Motor neuron (in vitro differentiated cells): Measurements from ENCODE around the gene AGPAT2. TPM values are rescaled to one million over a fixed set of nuclear protein-coding genes. Genes with fewer than 3 reads are reported as not detected.

Experiments
- ATAC-seq, 8 experiments: fragments of 200-7000 bp; cut with Tn5 transposase; replicated peaks in 6 of 8; 2 replicates each; pipeline ENCODE4 v1.8.0; 2021; ENCODE audit warnings: mild to moderate bottlenecking in 8 of 8, moderate library complexity in 8 of 8
- H3K27ac ChIP-seq, 2 donors: fragments of 250-450 bp; sonication (Bioruptor Pico); 2 replicates each; pipeline ENCODE4 v1.9.0; 2021; ENCODE audit warnings: antibody characterized with exemption in 2 of 2, mild to moderate bottlenecking in 2 of 2, moderate library complexity in 1 of 2
- H3K4me1 ChIP-seq, 2 donors: fragments of 250-450 bp; sonication (Bioruptor Pico); replicated peaks in 1 of 2; 2 replicates each; pipeline ENCODE4 v1.6.1; 2021; ENCODE audit warnings: antibody characterized with exemption in 2 of 2, mild to moderate bottlenecking in 2 of 2, moderate library complexity in 1 of 2
- H3K4me3 ChIP-seq, 5 donors: fragments of 250-450 bp; sonication (Bioruptor Pico); 2 replicates each; pipeline ENCODE4 v1.9.0; 2021; ENCODE audit warnings: antibody characterized with exemption in 5 of 5, mild to moderate bottlenecking in 5 of 5, moderate library complexity in 4 of 5
- WGBS, 10 experiments: fragments of 450-650 bp; shearing (Covaris generic); methylation state at CpG; one replicate each; pipeline ENCODE4 v1.0.0; 2022; 5-methylcytosine and 5-hydroxymethylcytosine counted together
- in situ Hi-C, 9 experiments: fragments of 400-800 bp; cut with MboI; loops; one replicate each; pipeline ENCODE4 v1.15.0; 2021; ENCODE audit warnings: low sequenced_read_pairs in 9 of 9, low pct_unique_long_range_greater_than_20kb in 2 of 9; ENCODE audit not compliant: unreplicated experiment in 9 of 9
- total RNA-seq, 8 experiments: library from RNA; unstranded; fragments of 300-600 nt; gene quantifications; 2 replicates each; pipeline versions ENCODE4 v1.2.3 to v1.2.4, GENCODE V29; 2022

AGPAT2 gene
- total RNA-seq, 8 experiments from 2014 or later: 1.5 to 19.7 (median 4.6) TPM

DNA sequence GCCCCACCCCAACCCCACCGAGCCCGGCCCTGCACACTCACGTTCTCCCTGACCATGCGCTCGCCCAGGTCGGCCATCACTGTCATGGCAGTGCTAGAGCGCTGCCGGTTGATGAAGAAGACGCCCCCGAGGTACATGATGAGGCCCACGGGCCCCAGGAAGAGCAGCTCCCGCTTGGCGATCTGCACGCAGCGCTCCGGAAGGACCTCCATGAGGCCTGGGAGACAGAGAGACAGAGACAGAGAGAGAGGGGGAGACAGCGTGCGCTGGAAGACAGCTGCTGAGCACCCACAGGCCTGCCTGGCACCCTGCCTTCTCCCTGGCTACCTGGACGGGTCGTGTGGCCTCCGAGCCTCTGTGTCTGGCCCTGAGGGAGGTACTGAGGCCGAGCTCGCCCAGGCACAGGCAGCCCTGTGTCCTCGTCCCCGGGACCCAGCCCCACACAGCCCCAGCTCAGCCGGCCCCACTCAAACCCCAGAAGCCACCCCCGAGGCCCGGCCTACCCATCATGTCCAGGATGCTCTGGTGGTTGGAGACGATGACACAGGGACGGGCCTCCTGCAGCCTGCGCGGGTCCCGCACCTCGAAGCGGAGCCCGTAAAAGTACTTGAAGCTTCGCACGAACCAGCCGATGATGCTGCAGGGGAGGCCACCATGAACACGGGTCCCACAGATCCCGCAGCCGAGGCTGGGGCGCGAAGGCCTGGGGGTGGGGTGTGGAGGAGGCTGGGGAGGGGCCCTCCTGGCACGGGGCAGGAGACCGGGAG is 10.2 kb downstream of the AGPAT2 start:
- 83% methylated on average over 5 of the region's 46 CpGs; no CpG with 5 or more reads in 9 of the 10 experiments for WGBS, 10 experiments
- ATAC-seq: no peak
- no peak overlapping the region for H3K27ac ChIP-seq
- H3K4me1 ChIP-seq: peaks cover 3 to 14% of the 10 kb centered on the region in 2 donors
- H3K4me3 ChIP-seq: no peak overlapping the region
- in situ Hi-C loops: no loop called here

DNA sequence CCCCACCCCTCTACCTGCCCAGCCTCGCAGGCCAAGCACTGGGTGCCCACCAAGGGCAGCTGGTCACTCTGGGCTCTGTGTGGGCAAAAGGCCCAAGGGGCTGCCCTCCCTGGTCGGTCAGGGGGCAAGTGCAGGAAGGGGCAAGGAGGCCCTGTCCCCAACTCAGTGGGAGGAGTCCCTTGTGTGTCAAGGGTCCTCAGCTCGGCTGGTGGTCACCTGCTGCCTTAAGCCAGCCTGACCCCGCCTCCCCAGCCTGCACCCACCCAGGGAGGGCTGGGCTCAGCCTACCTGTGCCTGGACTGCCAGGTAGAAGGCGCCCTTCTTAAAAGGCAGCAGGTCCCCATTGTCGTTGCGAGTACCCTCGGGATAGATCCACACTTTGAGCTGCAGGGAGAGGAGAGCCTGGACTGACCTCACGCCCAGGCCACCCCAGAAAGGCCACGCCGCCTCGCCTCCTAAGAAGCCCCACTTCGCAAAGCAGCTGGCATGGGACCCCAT is 10.9 kb downstream of the AGPAT2 start:
- in situ Hi-C loops: no loop called here
- H3K4me1 ChIP-seq: peaks cover 4 to 16% of the 10 kb centered on the region in 2 donors
- H3K4me3 ChIP-seq: no peak overlapping the region
- ATAC-seq: no peak
- WGBS, 10 experiments: 90% methylated on average over 2 of the region's 13 CpGs; no CpG with 5 or more reads in 9 of the 10 experiments
- H3K27ac ChIP-seq: no peak overlapping the region

DNA sequence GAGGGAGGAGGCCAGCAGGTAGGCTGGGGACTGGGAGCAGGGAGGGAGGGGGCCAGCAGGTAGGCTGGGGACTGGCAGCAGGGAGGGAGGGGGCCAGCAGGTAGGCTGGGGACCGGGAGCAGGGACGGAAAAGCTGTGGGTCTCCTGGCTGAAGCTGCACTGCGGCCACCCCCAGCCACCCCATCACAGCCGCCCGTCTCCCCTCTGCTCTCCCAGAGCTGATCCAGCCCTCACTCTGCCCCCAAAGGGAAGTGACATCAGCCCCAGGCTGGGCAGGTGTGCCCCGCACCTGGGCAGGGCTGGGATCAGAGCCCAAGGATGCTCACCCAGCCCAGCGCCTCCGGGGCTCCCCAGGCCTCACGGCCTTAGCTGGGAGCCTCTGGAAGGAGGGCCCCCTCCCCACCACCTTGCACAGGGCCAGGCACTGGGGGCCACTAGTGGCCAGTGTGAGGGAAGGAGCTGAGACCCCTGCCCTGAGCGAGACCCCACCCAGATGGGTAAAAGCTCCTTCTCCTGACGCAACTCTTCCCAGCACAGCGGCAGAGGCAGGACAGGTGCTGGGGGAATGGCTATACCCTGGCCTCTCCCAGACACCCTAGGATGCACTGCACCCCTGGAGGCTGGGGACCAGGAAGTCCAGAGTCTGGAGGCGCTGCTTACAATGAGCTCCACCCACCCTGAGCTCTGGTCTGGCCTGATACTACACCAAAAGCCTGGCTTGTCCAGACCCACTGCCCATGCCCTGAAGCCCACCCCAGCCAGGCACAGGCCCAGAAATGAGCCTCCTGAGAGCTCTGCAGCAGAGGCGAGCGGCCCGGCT is 11.6 kb downstream of the AGPAT2 start:
- H3K27ac ChIP-seq: no peak overlapping the region
- H3K4me1 ChIP-seq: peaks cover 6 to 17% of the 10 kb centered on the region in 2 donors
- in situ Hi-C loops: no loop called here
- no peak for ATAC-seq
- WGBS, 10 experiments: 40 to 73% methylated on average over 1 to 2 of the region's 16 CpGs; no CpG with 5 or more reads in 8 of the 10 experiments
- H3K4me3 ChIP-seq: no peak overlapping the region

DNA sequence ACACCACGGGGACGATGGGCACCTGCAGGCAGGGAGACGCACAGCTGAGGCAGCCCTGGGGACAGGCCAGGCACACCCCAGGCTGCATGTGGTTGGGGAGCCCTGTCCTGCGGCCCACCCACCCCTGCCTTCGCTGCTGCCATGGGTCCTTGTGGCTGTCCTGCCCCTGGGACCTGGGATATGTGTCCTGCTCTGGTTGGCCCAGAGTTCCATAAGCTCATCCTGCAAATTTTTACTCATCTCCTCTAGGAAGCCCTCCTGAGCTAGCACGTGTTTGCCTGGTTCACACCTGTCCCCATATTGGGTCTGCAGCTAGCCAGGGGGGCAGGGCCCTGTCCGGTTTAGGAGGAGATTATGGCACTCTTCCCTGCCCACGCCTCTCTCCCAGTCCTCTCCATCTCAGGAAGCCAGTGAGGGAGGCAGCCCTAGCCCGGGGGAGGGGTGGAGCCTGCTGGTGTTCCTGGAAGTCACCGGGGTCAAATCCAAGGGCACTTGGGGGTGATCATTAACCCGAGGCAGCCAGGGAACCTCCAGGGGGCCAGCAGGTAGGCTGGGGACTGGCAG is 12.4 kb downstream of the AGPAT2 start:
- ATAC-seq: peak in 3 of 8 experiments; percentile 17 to 43 (median 23)
- in situ Hi-C loops: no loop called here
- no CpG with 5 or more reads among the region's 11 CpGs for WGBS, 10 experiments
- Histone ChIP-seq H3K4me1 (peaks cover 6 to 17% of the 10 kb centered on the region in 2 donors), H3K4me3 (no peak overlapping the region), H3K27ac (no peak overlapping the region)

DNA sequence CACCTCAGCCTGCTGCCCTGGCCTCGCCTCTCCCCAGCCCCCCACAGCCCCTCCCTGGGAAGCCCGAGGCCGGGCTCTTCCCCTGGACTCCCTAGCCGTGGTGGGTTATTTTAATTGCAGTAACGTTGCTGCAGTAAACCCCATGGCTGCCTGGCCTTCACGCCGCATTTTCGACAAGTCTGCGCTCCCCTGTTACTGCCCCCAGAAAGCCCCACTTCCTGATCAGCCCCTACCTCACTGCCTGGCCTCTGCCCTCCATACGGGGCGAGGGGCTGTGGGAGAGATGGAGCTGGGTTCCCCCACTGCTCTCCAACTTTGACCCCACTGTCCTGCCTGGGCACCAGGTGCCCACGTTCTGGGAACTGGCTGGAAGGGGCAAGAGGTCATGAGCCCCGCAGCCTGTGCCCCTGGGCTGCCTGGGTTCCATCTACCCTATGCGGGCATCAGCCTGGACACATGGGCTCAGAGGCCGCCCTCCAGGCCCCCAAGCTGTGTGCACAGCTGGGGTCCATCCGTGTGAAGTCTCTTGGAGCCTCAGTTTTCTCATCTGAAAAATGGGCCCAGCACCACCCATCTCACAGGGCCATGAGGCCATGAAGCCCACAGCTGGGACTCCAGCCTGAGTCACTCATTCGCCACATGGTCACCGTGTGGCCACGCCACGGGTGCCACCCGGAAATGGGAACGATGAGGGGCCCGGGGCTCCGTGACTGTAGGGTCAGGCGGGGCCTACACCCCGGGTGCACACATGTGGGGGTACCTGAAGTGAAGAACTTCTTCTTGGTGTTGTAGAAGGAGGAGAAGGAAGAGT is 13.1 kb downstream of the AGPAT2 start:
- WGBS, 10 experiments: 88 to 100% (median 100%) methylated on average over 1 to 10 of the region's 26 CpGs; no CpG with 5 or more reads in 7 of the 10 experiments
- H3K27ac ChIP-seq: no peak overlapping the region
- ATAC-seq: no peak
- in situ Hi-C loops: no loop called here
- no peak overlapping the region for H3K4me3 ChIP-seq
- H3K4me1 ChIP-seq: peaks cover 6 to 17% of the 10 kb centered on the region in 2 donors

DNA sequence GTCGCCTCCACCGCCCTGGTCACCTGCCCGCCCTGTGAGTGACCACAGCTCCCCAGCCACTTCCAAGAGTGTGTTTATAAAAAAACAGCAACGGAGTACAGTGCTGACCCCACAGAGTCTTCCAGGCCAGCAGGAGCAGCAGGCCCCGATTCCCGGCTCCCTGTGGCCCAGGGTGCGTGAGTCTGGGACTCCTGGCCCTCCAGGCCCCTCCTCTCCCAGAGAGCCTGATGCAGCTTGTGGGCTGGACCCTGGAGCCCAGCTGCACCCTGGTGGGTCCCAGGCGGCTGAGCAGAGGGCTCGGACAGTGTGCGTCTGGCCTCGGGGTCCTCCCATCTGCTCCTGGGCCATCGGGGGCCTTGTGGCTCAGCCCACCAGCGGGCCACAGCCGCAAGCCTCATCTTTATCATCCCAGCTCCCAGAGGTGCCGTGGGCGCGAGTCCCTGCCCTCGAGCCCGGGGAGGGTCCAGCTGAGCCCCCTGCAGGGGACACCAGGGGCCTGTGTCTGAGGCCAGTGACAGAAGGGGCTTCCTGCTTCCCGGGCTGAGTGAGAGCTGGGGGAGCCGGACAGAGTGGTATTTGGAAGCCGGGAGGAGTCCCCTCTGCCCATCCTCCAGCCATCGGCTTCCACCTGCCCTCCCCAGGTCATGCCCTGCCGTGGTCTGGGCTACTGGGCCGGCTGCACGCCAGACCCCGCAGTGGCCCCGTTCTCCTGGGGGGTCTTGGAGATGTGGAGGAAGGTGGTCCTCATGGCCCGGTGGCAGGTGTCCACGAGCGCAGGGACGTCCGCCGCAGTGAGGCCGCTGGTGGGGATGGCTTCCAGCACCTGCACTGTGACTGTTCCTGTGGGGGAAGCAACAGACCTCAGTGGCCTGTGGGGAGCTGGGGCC is 13.9 kb downstream of the AGPAT2 start:
- ATAC-seq: peak in 5 of 8 experiments; percentile 1 to 23 (median 15)
- in situ Hi-C loops: no loop called here
- H3K27ac ChIP-seq: peak overlapping the region in 1 of 2 donors; percentile 14
- H3K4me1 ChIP-seq: peaks cover 6 to 17% of the 10 kb centered on the region in 2 donors
- 40 to 88% (median 80%) methylated on average over 1 to 7 of the region's 35 CpGs; no CpG with 5 or more reads in 5 of the 10 experiments for WGBS, 10 experiments
- no peak overlapping the region for H3K4me3 ChIP-seq

DNA sequence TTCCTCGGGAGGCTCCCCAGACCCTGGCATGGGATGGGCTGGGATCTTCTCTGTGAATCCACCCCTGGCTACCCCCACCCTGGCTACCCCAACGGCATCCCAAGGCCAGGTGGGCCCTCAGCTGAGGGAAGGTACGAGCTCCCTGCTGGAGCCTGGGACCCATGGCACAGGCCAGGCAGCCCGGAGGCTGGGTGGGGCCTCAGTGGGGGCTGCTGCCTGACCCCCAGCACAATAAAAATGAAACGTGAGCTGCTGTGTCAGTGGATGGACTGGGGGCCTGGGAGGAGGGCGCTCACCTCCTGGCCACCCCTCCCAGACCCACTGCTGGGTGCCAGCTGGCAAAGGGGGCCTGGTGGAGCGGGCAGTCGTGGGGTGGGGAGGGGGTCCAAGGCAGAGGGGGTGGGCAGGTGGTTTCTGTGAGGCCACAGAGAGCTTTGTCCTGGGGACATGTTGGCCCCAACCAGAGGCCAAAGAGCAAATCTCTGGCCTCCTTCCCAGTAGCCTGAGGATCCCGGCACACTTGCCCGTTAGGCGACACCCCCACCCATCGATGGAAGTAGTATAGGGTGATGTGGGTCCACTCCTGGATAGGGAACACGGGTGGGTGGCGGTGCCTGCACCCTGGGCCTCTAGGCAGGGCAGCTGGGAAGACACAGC is 14.7 kb downstream of the AGPAT2 start:
- ATAC-seq: peak in 2 of 8 experiments; percentile 0 to 5
- H3K27ac ChIP-seq: no peak overlapping the region
- no peak overlapping the region for H3K4me3 ChIP-seq
- H3K4me1 ChIP-seq: peaks cover 6 to 17% of the 10 kb centered on the region in 2 donors
- in situ Hi-C loops: no loop called here
- WGBS, 10 experiments: 77 to 87% methylated on average over 4 to 6 of the region's 14 CpGs; no CpG with 5 or more reads in 8 of the 10 experiments

DNA sequence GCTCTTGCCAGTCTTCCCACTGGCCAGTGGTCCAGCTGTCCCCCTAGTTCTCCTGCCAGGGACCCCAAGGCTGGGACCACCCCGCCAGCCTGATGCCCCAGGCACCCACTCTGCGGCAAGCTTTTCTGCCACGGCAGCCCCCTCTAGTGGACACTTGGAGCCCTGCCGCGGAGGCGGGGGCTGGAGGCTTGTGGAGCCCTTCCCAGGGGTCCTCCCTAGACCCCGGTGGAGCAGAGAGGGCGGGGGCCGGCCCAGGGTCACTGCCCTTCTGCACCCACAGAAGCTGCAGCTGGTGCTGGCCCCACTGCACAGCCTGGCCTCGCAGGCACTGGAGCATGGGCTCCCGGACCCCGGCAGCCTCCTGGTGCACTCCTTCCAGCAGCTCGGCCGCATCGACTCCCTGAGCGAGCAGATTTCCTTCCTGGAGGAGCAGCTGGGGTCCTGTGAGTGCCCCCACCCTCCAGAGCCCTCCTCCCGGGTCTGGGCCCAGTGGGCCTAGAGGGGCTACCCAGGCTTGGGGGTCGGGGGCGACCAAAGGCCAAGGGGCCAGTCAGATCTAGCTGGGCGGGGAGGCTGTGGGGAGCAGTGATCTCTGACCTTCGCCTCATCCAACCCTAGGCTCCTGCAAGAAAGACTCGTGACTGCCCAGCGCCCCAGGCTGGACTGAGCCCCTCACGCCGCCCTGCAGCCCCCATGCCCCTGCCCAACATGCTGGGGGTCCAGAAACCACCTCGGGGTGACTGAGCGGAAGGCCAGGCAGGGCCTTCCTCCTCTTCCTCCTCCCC is 15.4 kb downstream of the AGPAT2 start:
- WGBS, 10 experiments: 0% methylated on average over 1 of the region's 27 CpGs; no CpG with 5 or more reads in 8 of the 10 experiments
- H3K4me1 ChIP-seq: peaks cover 14 to 21% of the 10 kb centered on the region in 2 donors
- peak; percentile 16 to 75 (median 36) for ATAC-seq
- no peak overlapping the region for H3K4me3 ChIP-seq
- H3K27ac ChIP-seq: no peak overlapping the region
- in situ Hi-C loops: no loop called here

DNA sequence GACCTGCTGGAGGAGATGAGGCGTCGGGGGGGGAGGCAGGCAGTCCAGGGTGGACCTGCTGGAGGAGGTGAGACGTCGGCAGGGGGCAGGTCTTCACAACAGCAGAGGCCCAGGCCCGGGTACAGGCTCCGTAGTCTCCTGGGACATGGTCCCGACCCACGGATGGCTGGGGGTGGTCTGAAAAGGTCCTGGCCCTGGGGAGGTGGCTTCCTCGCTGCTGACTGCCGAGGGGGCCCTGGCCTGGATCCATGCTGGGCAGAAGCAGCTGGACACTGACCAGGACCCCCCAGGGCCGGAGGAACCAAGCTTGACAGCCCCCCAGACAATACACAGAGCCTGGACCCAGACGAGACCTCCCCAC is 16.0 kb downstream of the AGPAT2 start:
- H3K4me1 ChIP-seq: peaks cover 20 to 27% of the 10 kb centered on the region in 2 donors
- ATAC-seq: peak in 2 of 8 experiments; percentile 0 to 9
- no peak overlapping the region for H3K4me3 ChIP-seq

DNA sequence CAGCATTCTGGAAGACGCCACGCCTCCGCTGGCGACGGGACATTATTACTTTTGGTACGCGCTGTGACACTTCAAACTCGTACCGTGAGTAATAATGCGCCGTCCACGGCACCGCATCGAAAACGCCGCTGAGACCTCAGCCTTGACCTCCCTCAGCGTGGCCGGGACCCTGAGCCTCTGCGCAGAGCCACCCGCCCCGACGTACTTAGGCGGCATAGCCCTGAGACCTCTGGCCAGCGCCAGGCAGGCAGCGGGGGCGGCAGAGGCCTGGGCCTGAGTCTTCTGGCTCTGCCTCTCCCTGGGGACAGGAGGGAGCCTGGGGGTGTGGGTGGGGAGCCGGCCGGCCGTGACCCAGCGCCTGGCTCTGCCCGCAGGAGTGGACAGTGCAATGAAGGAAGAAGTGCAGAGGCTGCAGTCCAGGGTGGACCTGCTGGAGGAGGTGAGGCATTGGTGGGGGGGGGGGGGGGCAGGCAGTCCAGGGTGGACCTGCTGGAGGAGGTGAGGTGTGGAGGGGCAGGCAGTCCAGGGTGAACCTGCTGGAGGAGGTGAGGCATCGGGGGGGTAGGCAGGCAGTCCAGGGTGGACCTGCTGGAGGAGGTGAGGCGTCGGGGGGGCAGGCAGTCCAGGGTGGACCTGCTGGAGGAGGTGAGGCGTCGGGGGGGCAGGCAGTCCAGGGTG is 16.5 kb downstream of the AGPAT2 start:
- Histone ChIP-seq H3K27ac (no peak overlapping the region), H3K4me3 (no peak overlapping the region), H3K4me1 (peaks cover 25 to 30% of the 10 kb centered on the region in 2 donors)
- 80 to 92% methylated on average over 2 to 5 of the region's 36 CpGs; no CpG with 5 or more reads in 8 of the 10 experiments for WGBS, 10 experiments
- in situ Hi-C loops: no loop called here
- ATAC-seq: peak in 1 of 8 experiments; percentile 8

More for the DNA sequence above, 16.0 kb downstream of the AGPAT2 start:
- H3K27ac ChIP-seq: no peak overlapping the region
- in situ Hi-C loops: no loop called here
- WGBS, 10 experiments: 20% methylated on average over 2 of the region's 12 CpGs; no CpG with 5 or more reads in 9 of the 10 experiments
